HepG2 (cell line): Measurements from ENCODE around the gene NDUFB10. TPM values are rescaled to one million over a fixed set of nuclear protein-coding genes. Genes with fewer than 3 reads are reported as not detected.
A peak's percentile ranks its signal among the peaks of the same experiment; 100 is the strongest.

Experiments used
- ATF7-NPFF ChIP-seq: sonication (generic); formaldehyde crosslinking; IDR thresholded peaks from 2 replicates; pipeline ENCODE4 v1.8.1; 2023; ENCODE audit warnings: mild to moderate bottlenecking, low read depth, missing genetic modification reagents, moderate library complexity
- DNMT1 ChIP-seq: sonication (generic); formaldehyde crosslinking; IDR thresholded peaks from 2 replicates; pipeline ENCODE4 v1.5.1; 2020; ENCODE audit warnings: mild to moderate bottlenecking, missing genetic modification reagents
- GRHL1 ChIP-seq: sonication (generic); formaldehyde crosslinking; conservative IDR thresholded peaks from 2 replicates; pipeline ENCODE4 v1.8.0; 2022; ENCODE audit warnings: missing genetic modification reagents
- HCFC1 ChIP-seq: fragments of 150-350 bp; IDR thresholded peaks from 2 replicates; pipeline ENCODE4 v1.6.1; 2014; ENCODE audit warnings: low read depth, low read length
- IKZF1 ChIP-seq: fragments of 450-650 bp; IDR thresholded peaks from 2 replicates; pipeline ENCODE4 v1.7.1; 2016
- IRF1 ChIP-seq: sonication (generic); formaldehyde crosslinking; IDR thresholded peaks from 2 replicates; pipeline ENCODE4 v1.4.0; 2020; ENCODE audit warnings: low read depth, mild to moderate bottlenecking, missing genetic modification reagents
- KLF11 ChIP-seq: IDR thresholded peaks from 2 replicates; pipeline ENCODE4 v1.6.1; 2016; ENCODE audit warnings: missing compliant biosample characterization
- MEF2D ChIP-seq: sonication (generic); formaldehyde crosslinking; IDR thresholded peaks from 2 replicates; pipeline ENCODE4 v1.5.1; 2020; ENCODE audit warnings: mild to moderate bottlenecking, missing genetic modification reagents
- POGZ ChIP-seq: sonication (generic); formaldehyde crosslinking; IDR thresholded peaks from 2 replicates; pipeline ENCODE4 v1.4.0; 2020; ENCODE audit warnings: mild to moderate bottlenecking, missing genetic modification reagents
- REST ChIP-seq, 2 experiments: IDR thresholded peaks; 2 replicates each; pipeline ENCODE4 v1.6.1; 2011 to 2012; ENCODE audit warnings: low read length in 2 of 2, borderline replicate concordance in 1 of 2, low read depth in 1 of 2, mild to moderate bottlenecking in 1 of 2, moderate library complexity in 1 of 2
- SMAD9 ChIP-seq: sonication (generic); formaldehyde crosslinking; IDR thresholded peaks from 2 replicates; pipeline ENCODE4 v1.5.1; 2020; ENCODE audit warnings: mild to moderate bottlenecking, missing genetic modification reagents
- ZFX ChIP-seq: sonication (generic); formaldehyde crosslinking; IDR thresholded peaks from 2 replicates; pipeline ENCODE4 v1.4.0; 2020; ENCODE audit warnings: mild to moderate bottlenecking, low read depth, missing genetic modification reagents, moderate library complexity
- ZNF326 ChIP-seq: sonication (generic); formaldehyde crosslinking; IDR thresholded peaks from 2 replicates; pipeline ENCODE4 v1.4.0; 2020; ENCODE audit warnings: missing genetic modification reagents, borderline replicate concordance
- ZNF572 ChIP-seq: sonication (generic); formaldehyde crosslinking; IDR thresholded peaks from 2 replicates; pipeline ENCODE4 v1.5.1; 2020; ENCODE audit warnings: mild to moderate bottlenecking, missing genetic modification reagents
- ZNF687 ChIP-seq: sonication (generic); formaldehyde crosslinking; IDR thresholded peaks from 2 replicates; pipeline ENCODE4 v1.5.1; 2020; ENCODE audit warnings: mild to moderate bottlenecking, missing genetic modification reagents, moderate library complexity
- ZNF709 ChIP-seq: sonication (generic); formaldehyde crosslinking; IDR thresholded peaks from 2 replicates; pipeline ENCODE4 v1.5.0; 2020; ENCODE audit warnings: mild to moderate bottlenecking, missing genetic modification reagents
- ZNF737 ChIP-seq: sonication (generic); formaldehyde crosslinking; IDR thresholded peaks from 2 replicates; pipeline ENCODE4 v1.5.0; 2020; ENCODE audit warnings: missing genetic modification reagents, mild to moderate bottlenecking, borderline replicate concordance
- polyA plus RNA-seq, 8 experiments: library from polyadenylated mRNA; depleted of rRNA in 3 of 8; stranded (reverse) in 7 of 8; unstranded in 1 of 8; fragments of >200 nt; fragmentation: Illumina TruSeq in 4 of 8; extraction: Trizol in 4 of 8; gene quantifications; 2 replicates each; pipeline versions ENCODE4 v1.2.1 to v1.2.3, GENCODE V29; 2011 to 2016; ENCODE audit warnings: low read depth in 4 of 8, missing spikeins in 1 of 8, mixed read lengths in 1 of 8; ENCODE audit not compliant: insufficient read depth in 1 of 8
- total RNA-seq, 5 experiments: library from RNA; depleted of rRNA; stranded (reverse); fragments of >200 nt; fragmentation: Illumina TruSeq; extraction: Trizol; gene quantifications; 2 replicates each; pipeline ENCODE4 v1.2.3, GENCODE V29; 2016; ENCODE audit warnings: low read depth in 1 of 5

The NDUFB10 gene
- total and polyA plus RNA-seq, 2 of the 13 experiments (the other 11 are each of a cell fraction or from before 2014, with no cell fraction given): 68.6 to 157 TPM

- TF ChIP-seq IRF1 (CRISPR knock-in tag) (no peak), ZNF326 (CRISPR knock-in tag) (no peak), IKZF1 (no peak), ZNF687 (CRISPR knock-in tag) (peak; percentile 87), ZNF709 (peak; percentile 81; the same call in 1 of the 2 replicates), SMAD9 (CRISPR knock-in tag) (no peak), DNMT1 (CRISPR knock-in tag) (no peak), ZNF572 (peak; percentile 44; the same call in 1 of the 2 replicates), ATF7-NPFF (CRISPR knock-in tag) (peak; percentile 78), REST (IDR thresholded peaks at IDR 0.05; ENCODE audit: borderline replicate concordance in 1 of 2, low read depth in 1 of 2, low read length in 2 of 2) (peak in 1 of 2 experiments; percentile 50; a peak in 1 of 4 replicates), KLF11 (CRISPR knock-in tag) (no peak), GRHL1 (CRISPR knock-in tag) (no peak), POGZ (CRISPR knock-in tag) (peak; percentile 50; the same call in 1 of the 2 replicates), ZNF737 (CRISPR knock-in tag) (no peak; the same call in 1 of the 2 replicates), HCFC1 (peak; percentile 92), MEF2D (CRISPR knock-in tag) (0 out of 2 replicates have a peak, but pooled peaks have one; percentile 25), ZFX (CRISPR knock-in tag) (peak; percentile 99)
Measured at GRCh38 chr16:1959269-1960039, at the start of gene NDUFB10 (continued).
